Subcutaneous preadipocyte (primary cell): Measurements from ENCODE around the gene CYP51A1. TPM values are rescaled to one million over a fixed set of nuclear protein-coding genes. Genes with fewer than 3 reads are reported as not detected.

Experiments used
- total RNA-seq: library from RNA; depleted of rRNA; stranded (reverse); fragments of >200 nt; gene quantifications from 2 replicates; pipeline ENCODE4 v1.2.3, GENCODE V29; 2012

CYP51A1 gene
- 296 and 416 TPM in 2 replicates for total RNA-seq

GRCh38 chr7:92134271-92135051 is at the start of gene CYP51A1:
Gene CYP51A1 (minus strand): TSS chr7:92134477. CDS start chr7:92134364, 113 bp downstream.

GRCh38 chr7:92178928-92179924 is 44.9 kb upstream of the CYP51A1 start, which contains the start of gene LRRD1:
Gene LRRD1 (minus strand): TSS chr7:92179142. CDS start chr7:92165202, 13,940 bp downstream.

Other genes starting within 250 kb of the CYP51A1 start
- gene AKAP9, start 193.6 kb downstream of the CYP51A1 start, total RNA-seq, result 27.2 and 30.3 TPM in 2 replicates
- under 0.01 and 0.20 TPM in 2 replicates for gene LRRD1, start 44.7 kb upstream of the CYP51A1 start, total RNA-seq
- 38.6 and 42.0 TPM in 2 replicates for gene KRIT1, start 111.4 kb upstream of the CYP51A1 start, total RNA-seq
- 37.5 and 47.9 TPM in 2 replicates for gene ANKIB1, start 111.5 kb upstream of the CYP51A1 start, total RNA-seq